Measurements from ENCODE around the gene MAP3K5. TPM values are rescaled to one million over a fixed set of nuclear protein-coding genes. Genes with fewer than 3 reads are reported as not detected.

The MAP3K5 gene
- total and polyA plus RNA-seq, 2 donors (not counting 3 experiments of a cell fraction or from before 2014, with no cell fraction given) = 1.5 to 7.0 TPM

- Histone ChIP-seq H3K4me3 (replicated peaks in 1 of 3; ENCODE audit: insufficient read depth in 1 of 3, low read depth in 1 of 3, low read length in 3 of 3) (no peak overlapping the region), H3K36me3 (ENCODE audit: control insufficient read depth in 2 of 2, extremely low read depth in 1 of 2, insufficient read depth in 2 of 2, low read length in 2 of 2) (no peaks in the 10 kb centered on the region), H3K9ac (replicated peaks; ENCODE audit: extremely low read depth, insufficient read depth, low read length) (no peak overlapping the region), H3K9me1 (replicated peaks; ENCODE audit: control insufficient read depth, extremely low read depth, insufficient read depth, low read length) (no peaks in the 10 kb centered on the region), H3K27me3 (ENCODE audit: control insufficient read depth in 2 of 2, insufficient read depth in 2 of 2, low read length in 2 of 2) (no peaks in the 10 kb centered on the region), H3K4me1 (ENCODE audit: control insufficient read depth, extremely low read depth, insufficient read depth, low read length) (no peaks in the 10 kb centered on the region), H3K4me2 (ENCODE audit: insufficient read depth, low read length) (no peak overlapping the region), H3K27ac (ENCODE audit: insufficient read depth, low read depth, low read length) (no peak overlapping the region), H3K79me2 (ENCODE audit: control insufficient read depth, insufficient read depth, low read length) (no peaks in the 10 kb centered on the region), H2AFZ (ENCODE audit: low read depth, low read length) (no peak overlapping the region), H4K20me1 (replicated peaks; ENCODE audit: control insufficient read depth, extremely low read depth, insufficient read depth, low read length) (no peaks in the 10 kb centered on the region), H3K9me3 (replicated peaks; ENCODE audit: control insufficient read depth, insufficient read depth, low read length) (no peaks in the 10 kb centered on the region)
- dilution Hi-C loops (cut with MboI; ENCODE audit: extremely low pct_ligation_motif_present, low sequenced_read_pairs) = no loop called here
- FAIRE-seq (no peak), DNase-seq (ENCODE audit: low read depth, low spot score) (no peak)
- BruUV-seq (replicated peaks) = no TSS peak
- ChIA-PET CTCF (interaction anchor here (0.9 to 1.1 kb wide), 2 partner anchors 9 to 108 kb away, joined by 3 read pairs; no protein-coding TSS in a partner anchor), POLR2A (no interaction called here)
- no peak for TF ChIP-seq EZH2 (IDR thresholded peaks at IDR 0.05; ENCODE audit: borderline replicate concordance, low read depth, low read length, severe bottlenecking)
- no peak for TF ChIP-seq MYC (IDR thresholded peaks at IDR 0.05; ENCODE audit: low read depth, low read length)
- no peak for TF ChIP-seq GATA2 (IDR thresholded peaks at IDR 0.05; ENCODE audit: insufficient read depth, insufficient read length, low read depth, low read length)
- TF ChIP-seq FOS (IDR thresholded peaks at IDR 0.05; ENCODE audit: borderline replicate concordance, insufficient read depth, low read length) = no peak
- no peak for TF ChIP-seq POLR2AphosphoS5 (IDR thresholded peaks at IDR 0.05; ENCODE audit: insufficient read depth, low read depth, low read length)
- no peak for TF ChIP-seq POLR2A (IDR thresholded peaks at IDR 0.05; ENCODE audit: low read depth, low read length)
- TF ChIP-seq JUN (IDR thresholded peaks at IDR 0.05; ENCODE audit: borderline replicate concordance, insufficient read depth, insufficient read length, low read depth) = no peak
- TF ChIP-seq, protein P1, sequence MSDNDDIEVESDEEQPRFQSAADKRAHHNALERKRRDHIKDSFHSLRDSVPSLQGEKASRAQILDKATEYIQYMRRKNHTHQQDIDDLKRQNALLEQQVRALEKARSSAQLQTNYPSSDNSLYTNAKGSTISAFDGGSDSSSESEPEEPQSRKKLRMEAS (IDR thresholded peaks at IDR 0.05; ENCODE audit: insufficient read depth, insufficient read length) = no peak
- TF ChIP-seq CTCF (IDR thresholded peaks at IDR 0.05; ENCODE audit: extremely low read depth in 1 of 2, insufficient read depth in 1 of 2, low read depth in 1 of 2, low read length in 2 of 2) = no peak
- intact Hi-C loops (cut with micrococcal nuclease) = no loop called here
Measured at GRCh38 chr6:136682292-136682691, 110.0 kb downstream of the MAP3K5 start.

Data from endothelial cell of umbilical vein (primary cell).